GM19467 (cell line): Measurements from ENCODE around the gene TFG.
"Not testable (repeated sequence)": the region's sequence is repeated elsewhere in the genome, so short reads cannot be mapped to it uniquely, and the experiment has no call there.

ENCODE experiments used
- ATAC-seq: cut with Tn5 transposase; IDR thresholded peaks from one replicate; pipeline ENCODE4 v1.9.1; 2021; ENCODE audit warnings: mild to moderate bottlenecking, moderate library complexity; ENCODE audit not compliant: unreplicated experiment

Gene TFG

GRCh38 chr3:100708989-100709841 is at the start of gene TFG:
Gene TFG, plus strand, starts transcription at chr3:100709494. Its CDS starts 4,192 bp downstream, at chr3:100713686.
- ATAC-seq: peak; percentile 92

GRCh38 chr3:100661294-100661693 is 48.0 kb upstream of the TFG start:
- ATAC-seq: not testable (repeated sequence)

DNA sequence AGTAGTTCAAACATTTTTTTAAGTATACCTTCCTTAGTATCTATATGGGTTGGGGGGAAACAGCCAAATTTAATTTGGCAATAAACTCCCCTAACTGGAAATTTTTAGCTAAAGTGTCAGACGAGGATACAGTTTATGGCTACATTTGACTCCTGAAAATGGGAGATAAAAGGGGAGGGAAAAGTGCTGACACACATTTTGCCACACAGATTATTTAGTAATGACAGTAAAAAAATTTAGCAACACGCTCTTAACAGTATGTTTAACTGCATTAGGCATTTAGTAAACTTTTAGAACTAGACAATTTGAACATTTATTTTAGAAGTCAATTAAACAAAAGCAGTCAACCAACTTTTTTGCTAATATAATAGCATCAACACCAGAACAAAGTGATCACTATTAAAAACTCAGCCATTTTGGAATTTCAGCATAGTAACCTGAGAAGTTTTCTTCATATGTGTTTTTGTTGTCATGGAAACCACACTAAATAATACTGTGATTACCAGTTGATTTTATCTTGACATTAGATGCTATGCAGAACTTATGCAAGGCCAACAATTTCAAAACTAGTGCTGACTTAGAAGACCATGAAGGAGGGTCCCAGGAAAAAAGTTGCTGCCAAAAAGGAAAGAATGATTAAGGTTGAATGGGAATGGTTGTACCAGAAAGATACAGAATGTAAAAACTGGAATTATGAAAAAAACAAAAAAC is 47.0 kb upstream of the TFG start:
- ATAC-seq: no peak

DNA sequence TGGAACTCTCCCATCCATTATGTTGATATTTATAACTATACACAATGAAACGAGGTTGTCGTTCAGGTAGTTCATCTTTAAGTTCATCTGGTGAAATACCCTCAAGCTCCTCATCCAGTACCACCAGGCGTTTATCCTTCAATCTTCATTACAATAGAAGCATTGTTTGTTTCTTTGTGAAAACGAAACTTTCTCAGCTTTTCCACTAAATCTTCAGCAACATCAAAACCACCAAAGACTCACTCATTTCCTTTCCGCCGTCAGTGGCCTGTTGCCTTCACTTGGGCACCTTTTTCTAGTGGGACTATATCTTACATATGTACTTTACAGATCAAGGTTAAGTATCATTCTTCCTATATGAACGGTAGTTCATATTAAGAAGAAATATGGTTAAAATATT is 44.1 kb upstream of the TFG start:
- ATAC-seq: no peak

- not testable (repeated sequence) for ATAC-seq
Measured at GRCh38 chr3:100666699-100667098, 42.6 kb upstream of the TFG start.

- not testable (repeated sequence) for ATAC-seq
Measured at GRCh38 chr3:100667316-100667715, 42.0 kb upstream of the TFG start.

DNA sequence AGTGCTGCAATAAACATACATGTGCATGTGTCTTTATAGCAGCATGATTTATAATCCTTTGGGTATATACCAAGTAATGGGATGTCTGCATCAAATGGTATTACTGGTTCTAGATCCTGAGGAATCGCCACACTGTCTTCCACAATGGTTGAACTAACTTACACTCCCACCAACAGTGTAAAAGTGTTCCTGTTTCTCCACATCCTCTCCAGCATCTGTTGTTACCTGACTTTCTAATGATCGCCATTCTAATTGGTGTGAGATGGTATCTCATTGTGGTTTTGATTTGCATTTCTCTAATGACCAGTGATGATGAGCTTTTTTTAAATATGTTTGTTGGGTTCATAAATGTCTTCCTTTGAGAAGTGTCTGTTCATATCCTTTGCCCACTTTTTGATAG is 38.3 kb upstream of the TFG start:
- ATAC-seq: not testable (repeated sequence)

DNA sequence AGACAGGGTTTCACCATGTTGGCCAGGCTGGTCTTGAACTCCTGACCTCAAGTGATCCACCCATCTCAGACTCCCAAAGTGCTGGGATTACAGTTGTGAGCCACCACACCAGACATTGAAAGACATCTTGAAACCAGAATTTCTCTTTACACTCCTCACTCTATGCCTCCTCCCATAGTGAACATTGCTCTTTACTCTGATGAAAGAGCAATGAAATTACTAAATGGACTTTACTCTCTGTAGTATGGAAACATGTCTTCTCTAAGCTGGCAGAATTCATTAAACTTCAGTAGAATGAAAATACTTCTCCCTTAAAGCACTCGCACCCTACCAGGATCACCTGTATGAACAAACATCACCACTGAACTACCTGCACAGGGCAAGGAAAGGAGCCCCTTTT is 27.8 kb upstream of the TFG start:
- no peak for ATAC-seq

DNA sequence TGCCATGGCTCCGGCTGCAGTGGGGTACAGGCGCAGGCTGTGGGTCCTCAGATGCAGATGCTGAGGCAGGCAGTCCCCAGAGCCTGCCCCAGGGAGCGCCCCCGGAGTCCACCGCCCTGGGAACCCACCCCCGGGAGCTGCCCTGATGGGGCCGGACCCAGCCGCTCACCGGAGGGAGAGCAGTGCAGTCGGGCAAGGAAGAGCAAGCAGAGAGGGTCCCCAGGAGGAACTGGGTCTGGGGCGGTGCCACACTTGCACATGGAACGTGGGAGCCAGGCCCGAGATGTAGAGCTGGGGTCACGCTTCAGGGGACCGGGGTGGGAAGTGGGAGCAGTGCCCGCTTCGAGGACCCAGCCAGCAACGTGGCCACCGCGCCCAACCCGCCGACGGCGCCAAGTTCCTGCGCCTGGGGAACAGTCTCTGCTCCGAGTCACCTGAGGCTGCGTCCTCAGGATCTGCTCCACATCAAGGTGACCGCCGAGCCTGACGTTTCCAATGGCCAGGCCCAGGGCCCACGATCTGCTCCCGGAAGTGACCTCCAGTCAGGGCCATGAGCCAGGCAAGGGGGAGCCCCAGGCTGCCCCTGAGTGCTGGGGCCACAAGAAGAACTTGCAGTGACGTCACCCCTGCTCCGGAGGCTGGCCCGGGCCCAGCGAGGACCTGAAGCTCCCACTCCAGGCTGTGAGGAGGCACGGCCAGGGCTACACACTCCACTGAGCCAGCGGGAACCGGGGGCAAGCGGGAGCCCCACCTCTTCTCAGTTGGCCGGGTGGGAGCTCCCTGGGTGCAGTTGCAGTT is 27.0 kb upstream of the TFG start:
- no peak for ATAC-seq

DNA sequence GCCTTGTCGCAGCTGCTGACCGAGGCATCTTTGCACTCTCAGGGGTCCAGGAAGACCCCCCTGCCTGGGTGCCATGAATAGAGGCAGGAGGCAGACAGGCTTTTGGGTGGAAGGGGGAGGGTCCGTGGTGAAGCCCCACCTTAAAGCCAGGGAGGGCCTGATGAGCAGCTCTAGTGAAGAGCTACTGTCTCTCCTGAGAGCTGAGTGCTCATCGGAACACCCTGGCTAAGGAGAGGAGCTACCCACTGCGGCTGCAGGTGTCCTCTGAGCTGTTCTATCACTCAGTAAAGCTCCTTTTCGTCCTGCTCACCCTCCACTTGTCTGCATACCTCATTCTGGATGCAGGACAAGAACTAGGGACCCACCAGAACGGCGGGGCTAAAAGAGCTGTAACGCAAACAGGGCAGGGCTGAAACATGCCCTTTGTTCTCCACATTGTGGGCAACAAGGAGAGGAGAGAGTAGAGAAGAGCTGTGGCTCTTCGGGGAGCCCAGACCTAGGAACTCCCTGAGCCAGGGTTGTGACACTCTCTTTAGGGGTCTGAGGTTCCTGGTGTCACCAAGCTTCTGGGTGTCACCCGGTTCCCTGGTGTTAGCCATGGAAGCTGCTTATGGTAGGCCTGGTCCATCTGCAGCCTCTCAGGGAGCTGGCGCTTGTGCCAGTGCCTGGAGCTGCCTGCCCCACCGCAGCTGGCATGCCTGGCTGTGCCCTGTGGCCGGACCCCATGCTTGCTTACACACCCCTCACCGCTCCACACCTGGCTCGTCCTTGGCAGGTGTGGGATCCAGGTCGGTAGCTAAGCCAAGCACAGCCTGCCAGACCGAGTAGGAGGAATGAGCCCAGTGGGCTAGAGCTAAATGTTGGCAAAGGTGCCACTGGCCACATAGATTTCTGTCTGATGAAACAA is 26.2 kb upstream of the TFG start:
- ATAC-seq: no peak

GRCh38 chr3:100693225-100693624 is 16.1 kb upstream of the TFG start:
- no peak for ATAC-seq

DNA sequence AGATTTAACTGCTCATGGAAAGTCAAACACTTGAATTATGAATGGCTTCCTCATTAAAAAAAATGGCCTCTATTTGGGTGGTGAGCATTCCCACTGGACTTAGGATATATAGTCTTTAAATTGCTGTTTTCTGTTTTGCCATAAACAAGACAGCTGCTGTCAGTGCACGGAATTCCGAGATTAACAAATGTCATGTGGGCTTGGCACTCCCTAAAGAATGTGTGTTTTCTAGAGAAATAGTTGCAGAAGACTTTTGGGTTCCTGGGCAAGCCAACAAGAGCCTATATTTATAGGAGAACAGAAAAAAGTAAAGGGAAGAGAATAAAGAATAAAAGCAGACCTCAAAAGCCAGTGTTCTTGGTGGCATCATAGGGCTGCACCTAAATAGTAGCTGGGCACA is 13.6 kb upstream of the TFG start:
- no peak for ATAC-seq

DNA sequence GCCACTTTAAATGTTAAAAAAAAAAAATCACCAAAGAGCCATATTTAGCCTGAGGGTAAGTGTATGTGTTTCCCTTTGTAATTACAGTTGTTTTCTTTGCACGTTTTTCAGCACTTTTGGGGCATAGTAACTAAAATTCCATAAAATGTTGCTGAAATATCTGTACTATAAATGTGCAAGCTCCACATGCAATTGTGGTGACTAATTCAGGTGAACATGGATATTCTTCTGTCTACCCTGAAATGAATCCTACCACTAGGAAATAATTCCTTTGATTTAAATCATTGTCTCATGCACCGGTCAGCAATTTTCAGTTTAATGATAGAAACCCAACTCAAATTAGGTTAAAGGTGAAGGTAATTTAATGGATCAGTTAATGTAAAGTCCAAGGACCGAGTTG is 13.1 kb upstream of the TFG start:
- ATAC-seq: no peak

DNA sequence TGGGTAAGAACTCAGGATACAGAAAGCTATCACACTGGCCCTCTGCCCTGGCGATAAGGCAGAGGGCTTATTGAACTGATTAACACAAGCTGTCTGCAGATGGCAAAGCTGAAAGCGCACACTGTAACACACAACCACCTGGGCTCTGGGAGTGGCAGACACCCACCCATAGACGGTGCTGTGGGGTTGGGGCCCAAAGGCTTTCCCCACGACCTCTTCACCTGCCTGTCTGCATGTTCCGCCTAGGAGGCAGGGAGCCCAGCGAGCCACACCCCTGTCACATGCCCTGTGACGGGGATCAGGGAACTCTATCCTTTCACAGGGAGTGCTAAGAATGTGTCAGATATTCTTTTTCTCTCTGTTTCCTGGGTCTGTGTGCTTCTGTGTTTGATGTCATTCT is 12.1 kb upstream of the TFG start:
- ATAC-seq: no peak

GRCh38 chr3:100697723-100698285 is 11.5 kb upstream of the TFG start:
- ATAC-seq: no peak

DNA sequence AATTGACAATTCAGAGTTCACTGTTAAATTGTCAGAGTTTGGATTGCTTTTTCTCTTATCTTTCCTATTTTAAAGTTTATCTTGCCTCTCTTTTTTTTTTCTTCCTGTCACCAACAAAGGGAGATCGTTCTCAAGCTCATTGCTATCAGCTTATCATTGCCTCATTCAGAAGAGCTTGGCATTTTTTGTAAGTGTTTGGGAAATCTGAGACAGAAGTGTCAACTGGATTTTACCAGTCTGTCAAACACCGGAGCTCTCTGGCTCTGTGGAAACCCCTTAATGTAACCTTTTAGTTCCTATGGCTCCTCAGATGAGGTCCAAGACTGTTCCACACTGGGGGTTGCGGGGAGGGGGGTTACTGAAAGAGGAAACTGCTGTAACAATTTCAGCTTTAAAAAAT is 10.6 kb upstream of the TFG start:
- ATAC-seq: no peak

DNA sequence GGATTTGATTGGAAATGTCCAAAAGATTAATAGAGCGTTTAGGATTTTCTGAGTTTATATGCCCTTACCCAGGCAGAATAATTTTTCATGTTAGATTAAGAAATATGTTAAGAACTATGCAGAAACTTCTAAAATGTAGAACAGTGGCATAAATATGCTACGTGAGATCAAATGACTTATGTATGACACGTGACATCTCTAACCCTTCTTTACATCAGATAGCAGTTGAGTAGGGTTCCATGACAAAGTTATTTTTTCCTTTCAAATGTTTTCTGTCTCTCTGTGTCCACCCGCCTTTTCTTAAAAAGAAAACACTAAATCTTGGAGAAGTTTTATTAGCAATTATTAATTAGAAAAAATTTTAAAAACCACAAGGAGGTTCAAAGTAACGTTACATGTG is 8.6 kb upstream of the TFG start:
- ATAC-seq: no peak

GRCh38 chr3:100702082-100702979 is 7.0 kb upstream of the TFG start:
- no peak for ATAC-seq

DNA sequence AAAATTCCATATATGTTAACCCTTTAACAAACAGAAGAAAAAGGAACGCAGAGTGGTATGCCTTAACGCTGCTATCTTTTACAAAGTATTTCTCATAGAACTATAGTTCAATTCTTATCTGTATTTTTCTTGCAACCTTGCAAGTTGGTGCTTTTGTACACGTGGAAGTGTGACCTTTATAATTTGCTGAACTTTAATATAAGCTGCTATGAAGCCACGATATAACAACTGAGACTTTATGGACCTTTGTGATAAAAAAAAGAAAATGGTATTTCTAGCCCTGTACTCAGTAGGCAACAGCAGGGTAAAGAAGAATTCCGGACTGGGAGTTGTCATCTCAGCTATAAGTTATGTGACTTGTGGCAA is 6.3 kb upstream of the TFG start:
- no peak for ATAC-seq
